AG09319 (cell line): Measurements from ENCODE around the gene TRAPPC12.
"Not testable (repeated sequence)": the region's sequence is repeated elsewhere in the genome, so short reads cannot be mapped to it uniquely, and the experiment has no call there.

Source experiments
- DNase-seq: peaks from one replicate; pipeline ENCODE4 v3.0.0-alpha.2; 2010; ENCODE audit warnings: low read depth; ENCODE audit errors: extremely low read depth
- CTCF ChIP-seq: IDR thresholded peaks from 2 replicates; pipeline ENCODE4 v1.5.1; 2011; ENCODE audit warnings: low read depth, mild to moderate bottlenecking, inconsistent platforms, low read length, moderate library complexity

Gene TRAPPC12

GRCh38 chr2:3354986-3355385 is 24.5 kb upstream of the TRAPPC12 start:
- TF ChIP-seq CTCF = no peak
- DNase-seq = no peak

GRCh38 chr2:3355951-3356569 is 23.4 kb upstream of the TRAPPC12 start:
- no peak for TF ChIP-seq CTCF
- DNase-seq = no peak

- DNase-seq = no peak
- TF ChIP-seq CTCF = no peak
Measured at GRCh38 chr2:3356799-3357198, 22.7 kb upstream of the TRAPPC12 start.

- not testable (repeated sequence) for DNase-seq
Measured at GRCh38 chr2:3357446-3357845, 22.0 kb upstream of the TRAPPC12 start.

- no peak for TF ChIP-seq CTCF
- no peak for DNase-seq
Measured at GRCh38 chr2:3357926-3358325, 21.6 kb upstream of the TRAPPC12 start.

- no peak for TF ChIP-seq CTCF
- DNase-seq = no peak
Measured at GRCh38 chr2:3361518-3362389, 17.7 kb upstream of the TRAPPC12 start.

- no peak for DNase-seq
- TF ChIP-seq CTCF = no peak
Measured at GRCh38 chr2:3365219-3365618, 14.3 kb upstream of the TRAPPC12 start.

- no peak for DNase-seq
- no peak for TF ChIP-seq CTCF
Measured at GRCh38 chr2:3368261-3368722, 11.2 kb upstream of the TRAPPC12 start.

- DNase-seq = not testable (repeated sequence)
Measured at GRCh38 chr2:3369340-3370181, 9.9 kb upstream of the TRAPPC12 start.
